Vagina (tissue), 2 donors: ENCODE data around the gene TRIM44.

Experiments
- CTCF ChIP-seq, 3 experiments: fragments of 450-650 bp in 2 of 3; fragments of 200-600 bp in 1 of 3; sonication (generic) in 1 of 3; IDR thresholded peaks; one replicate each; pipeline ENCODE4 v1.5.1; 2017 to 2019; ENCODE audit warnings: antibody characterized with exemption in 3 of 3, mild to moderate bottlenecking in 2 of 3, moderate library complexity in 2 of 3
- POLR2A ChIP-seq, 2 donors: fragments of 450-650 bp; IDR thresholded peaks; one replicate each; pipeline ENCODE4 v1.6.1; 2017; ENCODE audit warnings: antibody characterized with exemption in 2 of 2, mild to moderate bottlenecking in 2 of 2, moderate library complexity in 2 of 2
- POLR2AphosphoS5 ChIP-seq, 2 donors: sonication (generic); formaldehyde crosslinking; IDR thresholded peaks; one replicate each; pipeline ENCODE4 v1.9.0; 2017; ENCODE audit warnings: antibody characterized with exemption in 2 of 2, mild to moderate bottlenecking in 2 of 2, low read depth in 1 of 2; ENCODE audit not compliant: insufficient read depth in 1 of 2

GRCh38 chr11:35734669-35735410 is 72.3 kb downstream of the TRIM44 start:
- TF ChIP-seq CTCF (IDR thresholded peaks at IDR 0.05) (no peak), POLR2A (IDR thresholded peaks at IDR 0.05) (no peak), POLR2AphosphoS5 (IDR thresholded peaks at IDR 0.05; ENCODE audit: insufficient read depth in 1 of 2, low read depth in 1 of 2) (no peak)
